ENCODE data around the gene RNF13. TPM values are rescaled to one million over a fixed set of nuclear protein-coding genes. Genes with fewer than 3 reads are reported as not detected.

Gene RNF13
- total and polyA plus RNA-seq, 2 of the 4 experiments (the other 2 are of a cell fraction), result 12.8 to 29.8 TPM

DNA sequence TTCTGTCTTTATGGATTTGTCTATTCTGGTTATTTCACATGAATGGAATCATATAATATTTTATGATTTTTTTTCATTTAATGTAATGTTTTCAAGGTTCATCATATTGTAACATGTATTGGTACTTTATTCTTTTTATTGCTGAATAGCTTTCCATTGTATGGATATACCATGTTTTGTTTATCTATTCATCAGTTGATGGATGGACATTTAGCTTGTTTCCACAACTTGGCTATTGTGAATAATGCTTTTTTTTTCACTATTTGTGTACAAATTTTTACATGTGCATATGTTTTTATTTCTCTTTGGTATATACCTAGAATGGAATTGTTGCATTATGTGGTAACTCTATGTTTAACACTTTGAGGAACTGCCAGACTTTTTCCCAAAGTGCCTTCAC is 93.0 kb downstream of the RNF13 start:
- H3K4me2 ChIP-seq (ENCODE audit: low read depth, low read length), result no peak overlapping the region
- no peaks in the 10 kb centered on the region for H3K9me3 ChIP-seq (ENCODE audit: control insufficient read depth, insufficient read depth, low read length)
- H4K5ac ChIP-seq (ENCODE audit: low read depth, low read length), result no peak overlapping the region
- no peak overlapping the region for H2BK20ac ChIP-seq (ENCODE audit: low read depth, low read length)
- intact Hi-C loops (cut with micrococcal nuclease) (no loop called here), dilution Hi-C loops (cut with HindIII; ENCODE audit: low sequenced_read_pairs, unreplicated experiment) (no loop called here), in situ Hi-C loops (cut with MboI; ENCODE audit: low sequenced_read_pairs) (no loop called here)
- ChIA-PET POLR2A (ENCODE audit: unreplicated experiment) (no interaction called here), CTCF (interaction anchor here (0.6 to 0.7 kb wide), 2 partner anchors 26 to 98 kb away, joined by 3 read pairs; no protein-coding TSS in a partner anchor)
- DNase-seq (no peak), ATAC-seq (ENCODE audit: low read depth) (no peak)
- H3K4me3 ChIP-seq (ENCODE audit: insufficient read depth, low read depth, low read length), result no peak overlapping the region
- no peak overlapping the region for H3K14ac ChIP-seq (replicated peaks; ENCODE audit: low read depth, low read length)
- H2AFZ ChIP-seq (replicated peaks; ENCODE audit: low read length, poor library complexity), result no peak overlapping the region
- H3K23ac ChIP-seq (ENCODE audit: low read depth, low read length), result no peak overlapping the region
- peaks cover 0 to 3% of the 10 kb centered on the region in 2 experiments; a peak in 3 of 4 replicates for H3K79me1 ChIP-seq (ENCODE audit: low read depth in 1 of 2, low read length in 2 of 2)
- BruUV-seq (replicated peaks), result no TSS peak
- TF ChIP-seq MAZ (IDR thresholded peaks at IDR 0.05; ENCODE audit: borderline replicate concordance, low read depth, low read length), result no peak
- no peak for TF ChIP-seq CHD1 (IDR thresholded peaks at IDR 0.05; ENCODE audit: low read depth, low read length)
- no peak for TF ChIP-seq MXI1 (IDR thresholded peaks at IDR 0.05; ENCODE audit: borderline replicate concordance, low read depth, low read length)
- TF ChIP-seq POLR2A (IDR thresholded peaks at IDR 0.05; ENCODE audit: low read depth, low read length), result no peak
- TF ChIP-seq SMC3 (IDR thresholded peaks at IDR 0.05; ENCODE audit: low read depth, low read length), result no peak
- TF ChIP-seq FOS (IDR thresholded peaks at IDR 0.05; ENCODE audit: low read depth, low read length), result no peak
- TF ChIP-seq RFX5 (IDR thresholded peaks at IDR 0.05; ENCODE audit: low read depth, low read length), result no peak
- no peak for TF ChIP-seq RCOR1 (IDR thresholded peaks at IDR 0.05; ENCODE audit: insufficient replicate concordance, low read length)
- no peak for TF ChIP-seq CEBPB (IDR thresholded peaks at IDR 0.05; ENCODE audit: low read depth, low read length)
- no peak for TF ChIP-seq BHLHE40 (IDR thresholded peaks at IDR 0.05; ENCODE audit: low read depth, low read length)
- no peak overlapping the region for H3K4ac ChIP-seq (ENCODE audit: low read depth, low read length)
- H3K9ac ChIP-seq (ENCODE audit: low read depth, low read length), result no peak overlapping the region
- H4K91ac ChIP-seq (ENCODE audit: insufficient read depth, low read depth, low read length), result no peak overlapping the region
- no peak overlapping the region for H3K18ac ChIP-seq (ENCODE audit: low read depth, low read length)
- no peak overlapping the region for H3K56ac ChIP-seq (ENCODE audit: extremely low read depth, insufficient read depth, low read length)
- no peak overlapping the region for H2BK15ac ChIP-seq (ENCODE audit: low read depth, low read length)
- no peak overlapping the region for H2AK5ac ChIP-seq (ENCODE audit: low read depth, low read length)
- H3K27me3 ChIP-seq (ENCODE audit: control insufficient read depth, insufficient read depth, low read length), result no peaks in the 10 kb centered on the region
- no peak overlapping the region for H2AK9ac ChIP-seq (replicated peaks; ENCODE audit: low read depth, low read length, poor library complexity)
- no peaks in the 10 kb centered on the region for H3K9me1 ChIP-seq (ENCODE audit: insufficient read depth, low read length)
- H2BK5ac ChIP-seq (ENCODE audit: low read depth, low read length, poor library complexity, severe bottlenecking), result no peak overlapping the region
- H4K8ac ChIP-seq (ENCODE audit: low read depth in 2 of 2, low read length in 2 of 2), result no peak overlapping the region
- no peak overlapping the region for H3K27ac ChIP-seq (ENCODE audit: insufficient read depth, low read length)
- H3K4me1 ChIP-seq (ENCODE audit: control insufficient read depth, insufficient read depth, low read length), result no peaks in the 10 kb centered on the region
- no peaks in the 10 kb centered on the region for H4K20me1 ChIP-seq (ENCODE audit: insufficient read depth, low read length)
- H3K36me3 ChIP-seq (ENCODE audit: control insufficient read depth, insufficient read depth, low read length), result no peaks in the 10 kb centered on the region
- no peak overlapping the region for H2BK120ac ChIP-seq (ENCODE audit: low read depth, low read length)

All from IMR-90 (cell line).